HEK293 (cell line): ENCODE results near the gene EEF2.

Experiments
- CTCF ChIA-PET: fragments of 350-600 bp; formaldehyde crosslinking; extraction: SDS; loops from one replicate; lab custom pipeline; 2021; ENCODE audit warnings: antibody characterized with exemption; lab: Yijun Ruan, JAX
- POLR2A ChIA-PET: fragments of 300-600 bp; formaldehyde crosslinking; extraction: SDS; loops from one replicate; lab custom pipeline; 2020; ENCODE audit warnings: antibody characterized with exemption, inconsistent platforms; lab: Yijun Ruan, JAX
- H3K27ac ChIP-seq: fragments of 200-500 bp; sonication (Bioruptor generic); 2 replicates; pipeline ENCODE4 v1.5.1; 2014; ENCODE audit warnings: low read depth, low read length, control low read depth, inconsistent platforms; ENCODE audit errors: extremely low read depth
- H3K36me3 ChIP-seq, 2 experiments: fragments of 200-500 bp in 1 of 2; sonication (Bioruptor generic) in 1 of 2; 1 replicate in 1 of 2; 2 replicates in 1 of 2; pipeline ENCODE4 v1.5.1; 2014 to 2017; ENCODE audit warnings: inconsistent platforms in 2 of 2, low read length in 2 of 2; ENCODE audit not compliant: control insufficient read depth in 2 of 2, insufficient read depth in 1 of 2
- H3K4me1 ChIP-seq: fragments of 200-500 bp; sonication (Bioruptor generic); 2 replicates; pipeline ENCODE4 v1.5.1; 2014; ENCODE audit warnings: mild to moderate bottlenecking, low read length, inconsistent platforms; ENCODE audit not compliant: control insufficient read depth, insufficient read depth
- H3K4me3 ChIP-seq: 2 replicates; pipeline ENCODE4 v1.5.1; 2011; ENCODE audit warnings: low read depth, mild to moderate bottlenecking, control low read depth, low read length, moderate library complexity
- H3K9me3 ChIP-seq: fragments of 200-500 bp; sonication (Bioruptor generic); 2 replicates; pipeline ENCODE4 v1.5.1; 2014; ENCODE audit warnings: low read depth, low read length, inconsistent platforms; ENCODE audit not compliant: control insufficient read depth, insufficient read depth
- FEZF1 ChIP-seq: fragments of 450-650 bp; formaldehyde crosslinking; IDR thresholded peaks from 2 replicates; pipeline ENCODE4 v1.5.1; 2016; ENCODE audit warnings: missing biosample characterization, missing genetic modification characterization
- GFI1B ChIP-seq: fragments of 450-650 bp; formaldehyde crosslinking; IDR thresholded peaks from 2 replicates; pipeline ENCODE4 v1.5.1; 2016; ENCODE audit warnings: missing biosample characterization, missing genetic modification characterization
- PRDM1 ChIP-seq: fragments of 450-650 bp; formaldehyde crosslinking; IDR thresholded peaks from 2 replicates; pipeline ENCODE4; 2016; ENCODE audit warnings: missing biosample characterization, missing genetic modification characterization
- SP2 ChIP-seq: fragments of 450-650 bp; formaldehyde crosslinking; IDR thresholded peaks from 2 replicates; pipeline ENCODE4 v1.5.1; 2016; ENCODE audit warnings: missing biosample characterization, missing genetic modification characterization
- YY2 ChIP-seq: fragments of 450-650 bp; formaldehyde crosslinking; IDR thresholded peaks from 2 replicates; pipeline ENCODE4 v1.5.1; 2016; ENCODE audit warnings: missing biosample characterization, missing genetic modification characterization
- ZBTB48 ChIP-seq: fragments of 450-650 bp; formaldehyde crosslinking; IDR thresholded peaks from 2 replicates; pipeline ENCODE4 v1.5.1; 2016; ENCODE audit warnings: missing biosample characterization, missing genetic modification characterization
- ZBTB8A ChIP-seq: fragments of 450-650 bp; formaldehyde crosslinking; IDR thresholded peaks from 2 replicates; pipeline ENCODE4 v1.5.1; 2016; ENCODE audit warnings: missing biosample characterization, missing genetic modification characterization
- ZNF24 ChIP-seq: fragments of 450-650 bp; formaldehyde crosslinking; IDR thresholded peaks from 2 replicates; pipeline ENCODE4 v1.5.1; 2016; ENCODE audit warnings: missing biosample characterization, missing genetic modification characterization
- ZNF274 ChIP-seq, 2 experiments: fragments of 200-500 bp in 1 of 2; fragments of 450-650 bp in 1 of 2; sonication (Bioruptor generic) in 1 of 2; formaldehyde crosslinking in 1 of 2; IDR thresholded peaks; 2 replicates each; pipeline versions ENCODE4 v1.5.1 to v1.6.1; 2014 to 2016; ENCODE audit warnings: borderline replicate concordance in 1 of 2, inconsistent platforms in 1 of 2, low read length in 1 of 2, missing biosample characterization in 1 of 2, missing genetic modification characterization in 1 of 2
- ZNF335 ChIP-seq: fragments of 450-650 bp; formaldehyde crosslinking; conservative IDR thresholded peaks from 2 replicates; pipeline ENCODE4 v1.5.1; 2016; ENCODE audit warnings: missing biosample characterization, missing genetic modification characterization
- ZNF560 ChIP-seq: fragments of 450-650 bp; formaldehyde crosslinking; IDR thresholded peaks from 2 replicates; pipeline ENCODE4 v1.5.1; 2017; ENCODE audit warnings: missing biosample characterization, missing genetic modification characterization, borderline replicate concordance
- ZNF654 ChIP-seq: fragments of 450-650 bp; formaldehyde crosslinking; IDR thresholded peaks from 2 replicates; pipeline ENCODE4 v1.5.1; 2016; ENCODE audit warnings: low read depth, missing biosample characterization, missing genetic modification characterization
- ZNF664 ChIP-seq: fragments of 450-650 bp; formaldehyde crosslinking; IDR thresholded peaks from 2 replicates; pipeline ENCODE4 v1.5.1; 2016; ENCODE audit warnings: missing biosample characterization, missing genetic modification characterization
- ZNF707 ChIP-seq: fragments of 450-650 bp; formaldehyde crosslinking; IDR thresholded peaks from 2 replicates; pipeline ENCODE4 v1.5.1; 2016; ENCODE audit warnings: missing biosample characterization, missing genetic modification characterization
- ZSCAN23 ChIP-seq: fragments of 450-650 bp; formaldehyde crosslinking; IDR thresholded peaks from 2 replicates; pipeline ENCODE4 v1.5.1; 2016; ENCODE audit warnings: missing biosample characterization, missing genetic modification characterization
- TF ChIP-seq, protein P1 (sequence below): fragments of 450-650 bp; formaldehyde crosslinking; IDR thresholded peaks from 2 replicates; pipeline ENCODE4 v1.5.1; 2016; ENCODE audit warnings: missing biosample characterization, missing genetic modification characterization
- TF ChIP-seq, protein P2 (sequence below): fragments of 450-650 bp; formaldehyde crosslinking; IDR thresholded peaks from 2 replicates; pipeline ENCODE4 v1.5.1; 2017; ENCODE audit warnings: missing biosample characterization, missing genetic modification characterization
- TF ChIP-seq, protein P3 (sequence below): fragments of 450-650 bp; formaldehyde crosslinking; IDR thresholded peaks from 2 replicates; pipeline ENCODE4 v1.5.1; 2016; ENCODE audit warnings: missing biosample characterization, missing genetic modification characterization
- TF ChIP-seq, protein P4 (sequence below): fragments of 450-650 bp; formaldehyde crosslinking; IDR thresholded peaks from 2 replicates; pipeline ENCODE4 v1.5.1; 2016; ENCODE audit warnings: missing biosample characterization, missing genetic modification characterization
- TF ChIP-seq, protein P5 (sequence below): fragments of 450-650 bp; formaldehyde crosslinking; IDR thresholded peaks from 2 replicates; pipeline ENCODE4 v1.5.1; 2016; ENCODE audit warnings: missing biosample characterization, missing genetic modification characterization

EEF2 gene

DNA sequence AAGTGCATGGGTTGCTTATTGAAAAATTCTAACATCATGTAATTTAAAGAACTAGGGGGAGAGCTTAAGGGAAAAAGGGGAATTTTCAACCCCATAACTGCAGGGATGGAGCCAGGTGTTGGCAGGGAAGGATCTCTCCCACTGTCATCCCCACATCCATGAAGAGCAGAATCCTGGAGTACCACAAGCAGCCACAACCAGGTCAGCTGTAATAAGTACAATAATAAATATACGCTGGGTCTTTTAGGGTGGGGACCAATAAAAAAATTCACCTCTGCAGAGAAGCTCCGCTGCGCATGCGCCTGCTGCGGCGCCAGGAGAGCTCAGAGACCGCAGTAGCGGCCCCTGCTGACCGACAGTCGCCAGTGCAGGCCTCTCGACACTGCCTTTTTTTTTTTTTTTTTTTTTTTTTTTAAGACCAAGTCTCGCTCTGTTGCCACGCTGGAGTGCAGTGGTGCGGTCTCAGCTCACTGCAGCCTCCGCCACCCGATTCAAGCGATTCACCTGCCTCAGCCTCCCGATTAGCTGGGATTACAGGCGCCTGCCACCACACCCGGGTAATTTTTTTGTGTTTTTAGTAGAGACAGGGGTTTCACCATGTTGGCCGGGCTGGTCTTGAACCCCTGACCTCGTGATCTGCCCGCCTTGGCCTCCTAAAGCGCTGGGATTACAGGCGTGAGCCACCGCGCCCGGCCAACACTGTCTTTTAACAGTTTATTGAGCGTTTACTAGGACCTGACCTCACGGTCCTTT, 2.5 kb upstream of the EEF2 start (continued):
- TF ChIP-seq ZNF335 (tag by site-specific recombination), result peak; percentile 70
- TF ChIP-seq ZBTB8A (tag by site-specific recombination), result peak; percentile 28
- no peak for TF ChIP-seq ZNF707
- TF ChIP-seq, protein P1, sequence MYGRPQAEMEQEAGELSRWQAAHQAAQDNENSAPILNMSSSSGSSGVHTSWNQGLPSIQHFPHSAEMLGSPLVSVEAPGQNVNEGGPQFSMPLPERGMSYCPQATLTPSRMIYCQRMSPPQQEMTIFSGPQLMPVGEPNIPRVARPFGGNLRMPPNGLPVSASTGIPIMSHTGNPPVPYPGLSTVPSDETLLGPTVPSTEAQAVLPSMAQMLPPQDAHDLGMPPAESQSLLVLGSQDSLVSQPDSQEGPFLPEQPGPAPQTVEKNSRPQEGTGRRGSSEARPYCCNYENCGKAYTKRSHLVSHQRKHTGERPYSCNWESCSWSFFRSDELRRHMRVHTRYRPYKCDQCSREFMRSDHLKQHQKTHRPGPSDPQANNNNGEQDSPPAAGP (tag by site-specific recombination), result no peak
- no peak for TF ChIP-seq SP2 (tag by site-specific recombination)
- no peak for TF ChIP-seq YY2 (tag by site-specific recombination)
- TF ChIP-seq, protein P2, sequence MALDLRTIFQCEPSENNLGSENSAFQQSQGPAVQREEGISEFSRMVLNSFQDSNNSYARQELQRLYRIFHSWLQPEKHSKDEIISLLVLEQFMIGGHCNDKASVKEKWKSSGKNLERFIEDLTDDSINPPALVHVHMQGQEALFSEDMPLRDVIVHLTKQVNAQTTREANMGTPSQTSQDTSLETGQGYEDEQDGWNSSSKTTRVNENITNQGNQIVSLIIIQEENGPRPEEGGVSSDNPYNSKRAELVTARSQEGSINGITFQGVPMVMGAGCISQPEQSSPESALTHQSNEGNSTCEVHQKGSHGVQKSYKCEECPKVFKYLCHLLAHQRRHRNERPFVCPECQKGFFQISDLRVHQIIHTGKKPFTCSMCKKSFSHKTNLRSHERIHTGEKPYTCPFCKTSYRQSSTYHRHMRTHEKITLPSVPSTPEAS, result no peak
- peak; percentile 59 for TF ChIP-seq ZNF654
- TF ChIP-seq, protein P3, sequence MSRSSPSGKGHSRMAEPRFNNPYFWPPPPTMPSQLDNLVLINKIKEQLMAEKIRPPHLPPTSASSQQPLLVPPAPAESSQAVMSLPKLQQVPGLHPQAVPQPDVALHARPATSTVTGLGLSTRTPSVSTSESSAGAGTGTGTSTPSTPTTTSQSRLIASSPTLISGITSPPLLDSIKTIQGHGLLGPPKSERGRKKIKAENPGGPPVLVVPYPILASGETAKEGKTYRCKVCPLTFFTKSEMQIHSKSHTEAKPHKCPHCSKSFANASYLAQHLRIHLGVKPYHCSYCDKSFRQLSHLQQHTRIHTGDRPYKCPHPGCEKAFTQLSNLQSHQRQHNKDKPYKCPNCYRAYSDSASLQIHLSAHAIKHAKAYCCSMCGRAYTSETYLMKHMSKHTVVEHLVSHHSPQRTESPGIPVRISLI (tag by site-specific recombination), result peak; percentile 91
- TF ChIP-seq, protein P4, sequence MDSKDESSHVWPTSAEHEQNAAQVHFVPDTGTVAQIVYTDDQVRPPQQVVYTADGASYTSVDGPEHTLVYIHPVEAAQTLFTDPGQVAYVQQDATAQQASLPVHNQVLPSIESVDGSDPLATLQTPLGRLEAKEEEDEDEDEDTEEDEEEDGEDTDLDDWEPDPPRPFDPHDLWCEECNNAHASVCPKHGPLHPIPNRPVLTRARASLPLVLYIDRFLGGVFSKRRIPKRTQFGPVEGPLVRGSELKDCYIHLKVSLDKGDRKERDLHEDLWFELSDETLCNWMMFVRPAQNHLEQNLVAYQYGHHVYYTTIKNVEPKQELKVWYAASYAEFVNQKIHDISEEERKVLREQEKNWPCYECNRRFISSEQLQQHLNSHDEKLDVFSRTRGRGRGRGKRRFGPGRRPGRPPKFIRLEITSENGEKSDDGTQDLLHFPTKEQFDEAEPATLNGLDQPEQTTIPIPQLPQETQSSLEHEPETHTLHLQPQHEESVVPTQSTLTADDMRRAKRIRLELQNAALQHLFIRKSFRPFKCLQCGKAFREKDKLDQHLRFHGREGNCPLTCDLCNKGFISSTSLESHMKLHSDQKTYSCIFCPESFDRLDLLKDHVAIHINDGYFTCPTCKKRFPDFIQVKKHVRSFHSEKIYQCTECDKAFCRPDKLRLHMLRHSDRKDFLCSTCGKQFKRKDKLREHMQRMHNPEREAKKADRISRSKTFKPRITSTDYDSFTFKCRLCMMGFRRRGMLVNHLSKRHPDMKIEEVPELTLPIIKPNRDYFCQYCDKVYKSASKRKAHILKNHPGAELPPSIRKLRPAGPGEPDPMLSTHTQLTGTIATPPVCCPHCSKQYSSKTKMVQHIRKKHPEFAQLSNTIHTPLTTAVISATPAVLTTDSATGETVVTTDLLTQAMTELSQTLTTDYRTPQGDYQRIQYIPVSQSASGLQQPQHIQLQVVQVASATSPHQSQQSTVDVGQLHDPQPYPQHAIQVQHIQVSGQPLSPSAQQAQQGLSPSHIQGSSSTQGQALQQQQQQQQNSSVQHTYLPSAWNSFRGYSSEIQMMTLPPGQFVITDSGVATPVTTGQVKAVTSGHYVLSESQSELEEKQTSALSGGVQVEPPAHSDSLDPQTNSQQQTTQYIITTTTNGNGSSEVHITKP (tag by site-specific recombination), result peak; percentile 84
- TF ChIP-seq GFI1B (tag by site-specific recombination), result 0 out of 2 replicates have a peak, but pooled peaks have one; percentile 5

DNA sequence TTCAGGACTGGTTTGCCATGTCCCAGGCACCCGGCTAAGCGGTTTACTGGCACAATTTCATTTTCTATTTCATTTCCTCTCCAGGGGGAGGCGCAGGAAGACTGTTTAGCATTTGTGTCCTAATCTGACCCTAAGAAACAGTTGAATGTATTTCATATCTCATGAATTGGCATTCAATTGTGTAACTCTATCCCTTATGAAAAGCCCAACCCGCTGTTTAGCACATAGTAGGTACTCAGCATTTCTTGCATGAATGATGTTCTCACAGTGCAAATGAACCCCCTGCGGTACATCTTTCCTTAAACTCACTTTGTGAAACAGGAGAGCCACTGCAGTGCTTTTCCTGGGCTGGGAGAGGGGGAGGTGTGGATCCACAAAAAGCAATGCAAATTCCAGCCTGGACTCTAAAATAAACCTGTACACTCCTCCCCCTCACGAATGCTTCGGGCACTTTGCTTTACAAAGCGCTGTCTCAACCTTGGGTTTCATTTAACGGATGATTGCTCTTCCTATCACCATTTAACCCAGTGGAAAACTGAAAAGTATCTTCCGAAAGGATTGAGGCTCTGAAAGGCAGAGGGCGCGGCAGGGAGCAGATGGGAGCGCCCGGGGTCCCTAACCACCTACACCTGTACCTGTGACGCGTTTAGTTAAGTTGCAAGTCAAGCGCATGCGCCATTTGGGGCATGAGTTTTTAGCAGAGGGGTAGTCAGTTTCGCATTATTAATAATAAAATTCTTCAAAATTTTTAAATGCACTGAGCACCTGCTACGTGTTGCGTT, 1.2 kb upstream of the EEF2 start:
- Histone ChIP-seq H3K4me1 (peaks cover 11% of the 10 kb centered on the region; the same call in 1 of the 2 replicates), H3K36me3 (peaks cover 11 to 35% of the 10 kb centered on the region in 2 experiments), H3K27ac (peak overlapping the region; percentile 100), H3K4me3 (peak overlapping the region; percentile 25), H3K9me3 (no peaks in the 10 kb centered on the region)
- POLR2A ChIA-PET, result interaction anchor here (1.1 to 8.3 kb wide), 8 partner anchors 10 to 224 kb away, joined by 5 to 258 read pairs (median 7); partner anchors contain the start of genes DAPK3 and MRPL54
- CTCF ChIA-PET, result interaction anchor here (0.9 to 1.9 kb wide), 10 partner anchors 11 to 215 kb away, joined by 3 to 13 read pairs (median 5); partner anchors contain the start of genes NMRK2 and PIAS4
- TF ChIP-seq ZBTB48 (tag by site-specific recombination) (peak; percentile 58; the same call in 1 of the 2 replicates), ZNF654 (peak; percentile 50), ZNF560 (tag by site-specific recombination) (no peak), ZSCAN23 (tag by site-specific recombination) (peak; percentile 81; the same call in 1 of the 2 replicates), ZNF664 (tag by site-specific recombination) (no peak), PRDM1 (tag by site-specific recombination) (peak; percentile 69; the same call in 1 of the 2 replicates), ZNF24 (peak; percentile 83; the same call in 1 of the 2 replicates), ZNF274 (IDR thresholded peaks at IDR 0.05; ENCODE audit: low read length) (no peak), ZNF274 (tag by site-specific recombination; IDR thresholded peaks at IDR 0.05; ENCODE audit: borderline replicate concordance) (no peak), FEZF1 (tag by site-specific recombination) (peak; percentile 63; the same call in 1 of the 2 replicates)
- TF ChIP-seq, protein P5, sequence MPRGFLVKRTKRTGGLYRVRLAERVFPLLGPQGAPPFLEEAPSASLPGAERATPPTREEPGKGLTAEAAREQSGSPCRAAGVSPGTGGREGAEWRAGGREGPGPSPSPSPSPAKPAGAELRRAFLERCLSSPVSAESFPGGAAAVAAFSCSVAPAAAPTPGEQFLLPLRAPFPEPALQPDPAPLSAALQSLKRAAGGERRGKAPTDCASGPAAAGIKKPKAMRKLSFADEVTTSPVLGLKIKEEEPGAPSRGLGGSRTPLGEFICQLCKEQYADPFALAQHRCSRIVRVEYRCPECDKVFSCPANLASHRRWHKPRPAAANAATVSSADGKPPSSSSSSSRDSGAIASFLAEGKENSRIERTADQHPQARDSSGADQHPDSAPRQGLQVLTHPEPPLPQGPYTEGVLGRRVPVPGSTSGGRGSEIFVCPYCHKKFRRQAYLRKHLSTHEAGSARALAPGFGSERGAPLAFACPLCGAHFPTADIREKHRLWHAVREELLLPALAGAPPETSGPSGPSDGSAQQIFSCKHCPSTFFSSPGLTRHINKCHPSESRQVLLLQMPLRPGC (tag by site-specific recombination), result 0 out of 2 replicates have a peak, but pooled peaks have one; percentile 16
- TF ChIP-seq, protein P4 (tag by site-specific recombination), result peak; percentile 83
